GM18505 (cell line): ENCODE data around the gene APOBEC3H.
A peak's percentile ranks its signal among the peaks of the same experiment; 100 is the strongest.

Experiments used
- ATAC-seq: cut with Tn5 transposase; IDR thresholded peaks from one replicate; pipeline ENCODE4 v1.9.1; 2021; ENCODE audit not compliant: unreplicated experiment
- POLR2A ChIP-seq: IDR thresholded peaks from 4 replicates; pipeline ENCODE4 v1.6.1; 2011; ENCODE audit warnings: borderline replicate concordance; ENCODE audit not compliant: insufficient read depth, insufficient read length; ENCODE audit errors: extremely low read depth

The APOBEC3H gene

GRCh38 chr22:39153220-39153717, 56.2 kb downstream of the APOBEC3H start:
- peak; percentile 6 for ATAC-seq
- TF ChIP-seq POLR2A: no peak
